Glutamatergic neuron (in vitro differentiated cells): ENCODE data around the gene ZDHHC16. TPM values are rescaled to one million over a fixed set of nuclear protein-coding genes. Genes with fewer than 3 reads are reported as not detected.
A peak's percentile ranks its signal among the peaks of the same experiment; 100 is the strongest.
"Not testable (repeated sequence)": the region's sequence is repeated elsewhere in the genome, so short reads cannot be mapped to it uniquely, and the experiment has no call there.

ENCODE experiments used
- DNase-seq: peaks from one replicate; pipeline ENCODE4 v3.0.0; 2022
- H3K27ac Mint-ChIP-seq: one replicate; pipeline ENCODE4 v1.8.0; 2020; ENCODE audit warnings: mild to moderate bottlenecking, mixed read lengths, inconsistent platforms; ENCODE audit not compliant: unreplicated experiment
- H3K27me3 Mint-ChIP-seq: one replicate; pipeline ENCODE4 v1.8.0; 2020; ENCODE audit warnings: mild to moderate bottlenecking, moderate library complexity, mixed read lengths, inconsistent platforms; ENCODE audit not compliant: unreplicated experiment
- H3K36me3 Mint-ChIP-seq: one replicate; pipeline ENCODE4 v1.8.0; 2020; ENCODE audit warnings: mild to moderate bottlenecking, mixed read lengths, inconsistent platforms; ENCODE audit not compliant: unreplicated experiment
- H3K4me1 Mint-ChIP-seq: one replicate; pipeline ENCODE4 v1.8.0; 2020; ENCODE audit warnings: mild to moderate bottlenecking, low read depth, mixed read lengths, inconsistent platforms; ENCODE audit not compliant: unreplicated experiment
- H3K4me3 Mint-ChIP-seq: one replicate; pipeline ENCODE4 v1.8.0; 2020; ENCODE audit warnings: mild to moderate bottlenecking, mixed read lengths, inconsistent platforms; ENCODE audit not compliant: unreplicated experiment
- H3K9me3 Mint-ChIP-seq: one replicate; pipeline ENCODE4 v1.8.0; 2020; ENCODE audit warnings: mild to moderate bottlenecking, moderate library complexity, mixed read lengths, inconsistent platforms; ENCODE audit not compliant: unreplicated experiment
- total RNA-seq: library from RNA; stranded (reverse); fragmentation: NEBNext Ultra II Directional; extraction: Animal tissue kit (Norgen Biotek cat#: 25700); gene quantifications from one replicate; pipeline ENCODE4 v1.2.1, GENCODE V29; 2021; ENCODE audit not compliant: unreplicated experiment
- TF ChIP-seq, protein P1 (sequence below): fragments of 200-600 bp; sonication (generic); IDR thresholded peaks from one replicate; pipeline ENCODE4 v1.5.0; 2021; ENCODE audit not compliant: partially characterized antibody, unreplicated experiment

Gene ZDHHC16
- total RNA-seq, 1 donor from 2014 or later: 61.5 TPM

GRCh38 chr10:97404044-97404443, 41.9 kb upstream of the ZDHHC16 start:
- DNase-seq: no peak
- Mint-ChIP-seq H3K36me3 (no peaks in the 10 kb centered on the region), H3K4me1 (no peaks in the 10 kb centered on the region), H3K9me3 (peaks cover 4% of the 10 kb centered on the region), H3K27me3 (peaks cover 4% of the 10 kb centered on the region), H3K4me3 (no peak overlapping the region), H3K27ac (no peak overlapping the region)
- TF ChIP-seq, protein P1, sequence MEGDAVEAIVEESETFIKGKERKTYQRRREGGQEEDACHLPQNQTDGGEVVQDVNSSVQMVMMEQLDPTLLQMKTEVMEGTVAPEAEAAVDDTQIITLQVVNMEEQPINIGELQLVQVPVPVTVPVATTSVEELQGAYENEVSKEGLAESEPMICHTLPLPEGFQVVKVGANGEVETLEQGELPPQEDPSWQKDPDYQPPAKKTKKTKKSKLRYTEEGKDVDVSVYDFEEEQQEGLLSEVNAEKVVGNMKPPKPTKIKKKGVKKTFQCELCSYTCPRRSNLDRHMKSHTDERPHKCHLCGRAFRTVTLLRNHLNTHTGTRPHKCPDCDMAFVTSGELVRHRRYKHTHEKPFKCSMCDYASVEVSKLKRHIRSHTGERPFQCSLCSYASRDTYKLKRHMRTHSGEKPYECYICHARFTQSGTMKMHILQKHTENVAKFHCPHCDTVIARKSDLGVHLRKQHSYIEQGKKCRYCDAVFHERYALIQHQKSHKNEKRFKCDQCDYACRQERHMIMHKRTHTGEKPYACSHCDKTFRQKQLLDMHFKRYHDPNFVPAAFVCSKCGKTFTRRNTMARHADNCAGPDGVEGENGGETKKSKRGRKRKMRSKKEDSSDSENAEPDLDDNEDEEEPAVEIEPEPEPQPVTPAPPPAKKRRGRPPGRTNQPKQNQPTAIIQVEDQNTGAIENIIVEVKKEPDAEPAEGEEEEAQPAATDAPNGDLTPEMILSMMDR: no peak

DNA sequence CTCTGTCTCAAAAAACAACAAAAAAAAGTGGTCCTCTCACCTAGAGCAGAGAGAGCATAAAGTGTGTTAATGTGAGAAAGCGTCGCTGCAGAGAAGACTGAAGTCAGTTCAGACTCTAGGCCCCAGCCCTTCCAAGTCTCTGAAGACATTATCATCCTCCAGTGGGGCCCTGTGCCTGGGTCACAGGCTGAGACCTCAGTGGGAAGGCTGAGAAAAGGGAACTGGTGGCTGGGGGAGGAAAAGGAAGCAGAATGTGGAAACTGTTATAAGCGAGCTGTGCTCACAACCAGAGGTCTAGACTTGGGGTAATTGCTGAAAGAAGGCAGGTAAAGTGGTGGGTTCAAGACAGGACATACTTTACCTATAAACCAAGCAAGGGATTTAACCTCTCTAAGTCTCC, 39.9 kb upstream of the ZDHHC16 start:
- H3K27ac Mint-ChIP-seq: no peak overlapping the region
- H3K9me3 Mint-ChIP-seq: peaks cover 2% of the 10 kb centered on the region

GRCh38 chr10:97406483-97406882, 39.5 kb upstream of the ZDHHC16 start:
- H3K4me1 Mint-ChIP-seq, H3K27ac Mint-ChIP-seq, H3K9me3 Mint-ChIP-seq, H3K36me3 Mint-ChIP-seq, H3K4me3 Mint-ChIP-seq, DNase-seq, H3K27me3 Mint-ChIP-seq: not testable (repeated sequence)

More for the DNA sequence above, 39.9 kb upstream of the ZDHHC16 start:
- TF ChIP-seq, protein P1: no peak
- no peak overlapping the region for H3K4me3 Mint-ChIP-seq
- no peaks in the 10 kb centered on the region for H3K36me3 Mint-ChIP-seq
- H3K4me1 Mint-ChIP-seq: no peaks in the 10 kb centered on the region
- no peak for DNase-seq
- H3K27me3 Mint-ChIP-seq: peaks cover 4% of the 10 kb centered on the region

- TF ChIP-seq, protein P1: peak; percentile 82
- DNase-seq: peak; percentile 68
- no peaks in the 10 kb centered on the region for H3K36me3 Mint-ChIP-seq
- peak overlapping the region; percentile 61 for H3K4me3 Mint-ChIP-seq
- H3K9me3 Mint-ChIP-seq: peaks cover 2% of the 10 kb centered on the region
- H3K27ac Mint-ChIP-seq: peak overlapping the region; percentile 38
- no peaks in the 10 kb centered on the region for H3K4me1 Mint-ChIP-seq
- peaks cover 1% of the 10 kb centered on the region for H3K27me3 Mint-ChIP-seq
These were observed 38.6 kb upstream of the ZDHHC16 start for GRCh38 chr10:97407211-97407951.

- TF ChIP-seq, protein P1: no peak
- DNase-seq: no peak
- H3K27me3 Mint-ChIP-seq: peaks cover 1% of the 10 kb centered on the region
- H3K27ac Mint-ChIP-seq: peak overlapping the region; percentile 38
- H3K4me3 Mint-ChIP-seq: peak overlapping the region; percentile 61
- H3K4me1 Mint-ChIP-seq: peaks cover under 1% of the 10 kb centered on the region
- H3K9me3 Mint-ChIP-seq: peaks cover 2% of the 10 kb centered on the region
- no peaks in the 10 kb centered on the region for H3K36me3 Mint-ChIP-seq
These were observed 38.1 kb upstream of the ZDHHC16 start for GRCh38 chr10:97407952-97408248.
